Medulla oblongata (tissue), 1 donor: ENCODE data around the gene BCAS1.

ENCODE experiments used
- DNase-seq: peaks from one replicate; pipeline ENCODE4 v3.0.0-alpha.2; 2015; ENCODE audit errors: extremely low spot score

The BCAS1 gene

GRCh38 chr20:53904261-53904660 is 166.1 kb downstream of the BCAS1 start:
- no peak for DNase-seq

GRCh38 chr20:53903652-53903987 is 166.8 kb downstream of the BCAS1 start:
- DNase-seq, result no peak

GRCh38 chr20:53902968-53903651 is 167.3 kb downstream of the BCAS1 start:
- DNase-seq, result no peak

GRCh38 chr20:53901497-53902096 is 168.8 kb downstream of the BCAS1 start:
- no peak for DNase-seq

GRCh38 chr20:53901064-53901463 is 169.3 kb downstream of the BCAS1 start:
- no peak for DNase-seq

GRCh38 chr20:53900380-53900999 is 169.9 kb downstream of the BCAS1 start:
- no peak for DNase-seq

- no peak for DNase-seq
Measured at GRCh38 chr20:53899351-53900167, 170.8 kb downstream of the BCAS1 start.

- DNase-seq, result no peak
Measured at GRCh38 chr20:53898556-53898931, 171.8 kb downstream of the BCAS1 start.

GRCh38 chr20:53897884-53898555 is 172.4 kb downstream of the BCAS1 start:
- no peak for DNase-seq

GRCh38 chr20:53896647-53897046 is 173.7 kb downstream of the BCAS1 start:
- DNase-seq, result no peak

GRCh38 chr20:53896041-53896440 is 174.4 kb downstream of the BCAS1 start:
- no peak for DNase-seq

GRCh38 chr20:53895385-53895755 is 175.0 kb downstream of the BCAS1 start:
- no peak for DNase-seq

- DNase-seq, result no peak
Measured at GRCh38 chr20:53894707-53895384, 175.5 kb downstream of the BCAS1 start.
